Mucosa of descending colon (tissue), 3 donors: ENCODE data around the gene SLC7A5. TPM values are rescaled to one million over a fixed set of nuclear protein-coding genes. Genes with fewer than 3 reads are reported as not detected.

Source experiments
- ATAC-seq: fragments of 200-7000 bp; cut with Tn5 transposase; one replicate; pipeline ENCODE4 v1.9.1; 2020; ENCODE audit warnings: mild to moderate bottlenecking, moderate library complexity
- DNase-seq, 3 donors: peaks; one replicate each; pipeline ENCODE4 v3.0.0-alpha.2; 2020
- H3K36me3 ChIP-seq: fragments of 200-600 bp; one replicate; pipeline ENCODE4 v1.8.0; 2021; ENCODE audit warnings: low read depth, mild to moderate bottlenecking
- H3K4me1 ChIP-seq: fragments of 200-600 bp; one replicate; pipeline ENCODE4 v1.8.0; 2021; ENCODE audit warnings: low read depth, mild to moderate bottlenecking
- H3K4me3 ChIP-seq: fragments of 200-600 bp; one replicate; pipeline ENCODE4 v1.8.0; 2021; ENCODE audit warnings: mild to moderate bottlenecking
- H3K9me3 ChIP-seq: fragments of 200-600 bp; one replicate; pipeline ENCODE4 v1.8.0; 2021; ENCODE audit warnings: mild to moderate bottlenecking
- CTCF ChIP-seq: fragments of 200-600 bp; IDR thresholded peaks from one replicate; pipeline ENCODE4 v1.8.0; 2022; ENCODE audit warnings: antibody characterized with exemption, mild to moderate bottlenecking
- intact Hi-C, 2 donors: fragments of 100-400 bp; cut with DNase I in 1 of 2; cut with micrococcal nuclease in 1 of 2; formaldehyde crosslinking; loops; one replicate each; pipeline versions ENCODE4 v1.11.0 to v1.11.1; 2022; cut with DNase I, micrococcal nuclease
- total RNA-seq, 3 donors: library from RNA; stranded (reverse); fragmentation: NEBNext Ultra II Directional in 2 of 3; extraction: Animal tissue kit (Norgen Biotek cat#: 25700) in 2 of 3; gene quantifications; one replicate each; pipeline versions ENCODE4 v1.2.1 to v1.2.4, GENCODE V29; 2021 to 2023
- donor health status: DM: no; HTN: no; CAD: no; lungs with moderate emphysema.
- donor health status: DM: no; HTN: no; CAD: no.
- donor health status: DM: no; HTN: yes; CAD: no.

The SLC7A5 gene
- total RNA-seq, 3 donors from 2014 or later, result 1.9 to 13.7 (median 8.1) TPM

- TF ChIP-seq CTCF, result no peak
- intact Hi-C loops, result no loop called here
- DNase-seq (peak in 1 of 3 donors; percentile 26), ATAC-seq (peak; percentile 15)
- peaks cover 8% of the 10 kb centered on the region for H3K4me1 ChIP-seq
- H3K9me3 ChIP-seq, result no peaks in the 10 kb centered on the region
- no peaks in the 10 kb centered on the region for H3K36me3 ChIP-seq
- no peak overlapping the region for H3K4me3 ChIP-seq
These were observed 19.8 kb downstream of the SLC7A5 start for GRCh38 chr16:87849419-87850008.

GRCh38 chr16:87848676-87849345 lies 20.5 kb downstream of the SLC7A5 start:
- no peak for TF ChIP-seq CTCF
- ATAC-seq (no peak), DNase-seq (no peak)
- peaks cover 8% of the 10 kb centered on the region for H3K4me1 ChIP-seq
- no peak overlapping the region for H3K4me3 ChIP-seq
- no peaks in the 10 kb centered on the region for H3K9me3 ChIP-seq
- no peaks in the 10 kb centered on the region for H3K36me3 ChIP-seq
- intact Hi-C loops, result no loop called here

GRCh38 chr16:87847785-87848675 lies 21.3 kb downstream of the SLC7A5 start:
- no peaks in the 10 kb centered on the region for H3K9me3 ChIP-seq
- H3K36me3 ChIP-seq, result no peaks in the 10 kb centered on the region
- intact Hi-C loops, result no loop called here
- ATAC-seq (peak; percentile 70), DNase-seq (no peak)
- TF ChIP-seq CTCF, result no peak
- no peak overlapping the region for H3K4me3 ChIP-seq
- H3K4me1 ChIP-seq, result peaks cover 2% of the 10 kb centered on the region

GRCh38 chr16:87847467-87847784 lies 21.9 kb downstream of the SLC7A5 start:
- intact Hi-C loops, result no loop called here
- ATAC-seq (no peak), DNase-seq (no peak)
- H3K4me1 ChIP-seq, result no peaks in the 10 kb centered on the region
- no peaks in the 10 kb centered on the region for H3K9me3 ChIP-seq
- no peak for TF ChIP-seq CTCF
- no peaks in the 10 kb centered on the region for H3K36me3 ChIP-seq
- no peak overlapping the region for H3K4me3 ChIP-seq

GRCh38 chr16:87846705-87847466 lies 22.4 kb downstream of the SLC7A5 start:
- Histone ChIP-seq H3K36me3 (no peaks in the 10 kb centered on the region), H3K9me3 (no peaks in the 10 kb centered on the region), H3K4me3 (no peak overlapping the region), H3K4me1 (no peaks in the 10 kb centered on the region)
- ATAC-seq (no peak), DNase-seq (no peak)
- TF ChIP-seq CTCF, result no peak
- intact Hi-C loops, result no loop called here
